GM21737 (cell line): ENCODE results near the gene OR6B1.
"Not testable (repeated sequence)": the region's sequence is repeated elsewhere in the genome, so short reads cannot be mapped to it uniquely, and the experiment has no call there.

Source experiments
- ATAC-seq: cut with Tn5 transposase; IDR thresholded peaks from one replicate; pipeline ENCODE4 v1.9.1; 2021; ENCODE audit warnings: mild to moderate bottlenecking, moderate library complexity; ENCODE audit not compliant: unreplicated experiment

Gene OR6B1

GRCh38 chr7:144004703-144005102 lies 4.6 kb downstream of the OR6B1 start:
- no peak for ATAC-seq

- ATAC-seq, result no peak
These were observed 6.0 kb downstream of the OR6B1 start for GRCh38 chr7:144006029-144006691.

GRCh38 chr7:144006692-144007042 lies 6.5 kb downstream of the OR6B1 start:
- ATAC-seq, result no peak

GRCh38 chr7:144009361-144009760 lies 9.2 kb downstream of the OR6B1 start:
- ATAC-seq, result no peak

GRCh38 chr7:144010061-144010460 lies 9.9 kb downstream of the OR6B1 start:
- not testable (repeated sequence) for ATAC-seq

GRCh38 chr7:144010821-144011220 lies 10.7 kb downstream of the OR6B1 start:
- not testable (repeated sequence) for ATAC-seq

GRCh38 chr7:144011458-144012230 lies 11.5 kb downstream of the OR6B1 start:
- no peak for ATAC-seq

GRCh38 chr7:144018065-144018464 lies 17.9 kb downstream of the OR6B1 start:
- ATAC-seq, result no peak

GRCh38 chr7:144019457-144019856 lies 19.3 kb downstream of the OR6B1 start:
- no peak for ATAC-seq

- ATAC-seq, result no peak
These were observed 20.2 kb downstream of the OR6B1 start for GRCh38 chr7:144020340-144020739.

- ATAC-seq, result no peak
These were observed 22.0 kb downstream of the OR6B1 start for GRCh38 chr7:144022169-144022568.

GRCh38 chr7:144023171-144023827 lies 23.2 kb downstream of the OR6B1 start:
- ATAC-seq, result no peak

GRCh38 chr7:144024213-144024612 lies 24.1 kb downstream of the OR6B1 start:
- no peak for ATAC-seq

GRCh38 chr7:144026203-144026883 lies 26.2 kb downstream of the OR6B1 start:
- ATAC-seq, result no peak

GRCh38 chr7:144027070-144027469 lies 26.9 kb downstream of the OR6B1 start:
- ATAC-seq, result no peak

- no peak for ATAC-seq
These were observed 27.9 kb downstream of the OR6B1 start for GRCh38 chr7:144027974-144028373.

GRCh38 chr7:144028547-144028946 lies 28.4 kb downstream of the OR6B1 start:
- ATAC-seq, result no peak

GRCh38 chr7:144032516-144032915 lies 32.4 kb downstream of the OR6B1 start:
- ATAC-seq, result no peak

- no peak for ATAC-seq
These were observed 33.0 kb downstream of the OR6B1 start for GRCh38 chr7:144032985-144033709.

GRCh38 chr7:144035385-144035784 lies 35.3 kb downstream of the OR6B1 start:
- ATAC-seq, result no peak
